D341Med (cell line): ENCODE measurements around the gene ZNF443.
A peak's percentile ranks its signal among the peaks of the same experiment; 100 is the strongest.
"Not testable (repeated sequence)": the region's sequence is repeated elsewhere in the genome, so short reads cannot be mapped to it uniquely, and the experiment has no call there.

Source experiments
- DNase-seq: peaks from one replicate; pipeline ENCODE4 v3.0.0; 2012; ENCODE audit warnings: low spot score

Gene ZNF443

DNA sequence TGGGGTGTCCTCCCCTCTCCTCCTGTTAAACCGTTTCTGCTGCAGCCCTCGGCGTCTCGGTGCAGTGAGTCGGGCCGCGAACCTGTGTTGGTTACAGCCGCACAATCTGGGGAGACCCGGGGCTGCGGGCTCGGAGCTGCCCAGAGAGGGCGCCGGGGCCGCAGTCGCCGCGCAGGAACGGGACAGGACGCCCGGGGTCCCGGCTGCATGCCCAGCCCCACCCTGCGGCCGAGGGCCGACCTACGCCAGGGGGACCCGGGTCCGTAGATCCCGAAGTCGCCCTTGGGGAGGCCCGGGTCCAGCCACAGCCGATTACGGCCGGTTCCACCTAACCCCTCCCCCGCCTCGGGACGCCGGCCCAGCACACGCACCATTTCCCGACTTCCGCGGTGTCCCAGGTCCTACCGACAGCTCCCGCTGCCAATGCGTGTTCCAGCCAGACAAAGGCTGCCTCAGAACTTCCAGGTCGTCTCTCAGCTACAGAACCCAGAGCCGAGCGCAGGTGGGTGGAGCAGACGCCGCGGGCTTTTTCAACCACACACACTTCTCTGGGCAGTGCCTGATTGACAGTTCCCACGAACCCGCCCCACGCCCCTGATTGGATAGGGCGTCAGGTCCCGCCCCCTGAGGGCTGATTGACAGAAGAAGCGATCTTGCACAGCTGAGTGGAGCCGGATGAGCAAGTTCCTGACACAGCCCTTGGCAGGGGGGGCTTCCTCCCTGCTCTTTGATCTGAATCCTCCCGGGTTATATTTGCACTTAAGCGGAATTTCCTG lies at the start of gene ZNF443:
Gene ZNF443 (minus strand): TSS at position 481 of the 776 bp plus-strand sequence. CDS start 107 bp downstream, at position 374.
- DNase-seq, result peak; percentile 90

DNA sequence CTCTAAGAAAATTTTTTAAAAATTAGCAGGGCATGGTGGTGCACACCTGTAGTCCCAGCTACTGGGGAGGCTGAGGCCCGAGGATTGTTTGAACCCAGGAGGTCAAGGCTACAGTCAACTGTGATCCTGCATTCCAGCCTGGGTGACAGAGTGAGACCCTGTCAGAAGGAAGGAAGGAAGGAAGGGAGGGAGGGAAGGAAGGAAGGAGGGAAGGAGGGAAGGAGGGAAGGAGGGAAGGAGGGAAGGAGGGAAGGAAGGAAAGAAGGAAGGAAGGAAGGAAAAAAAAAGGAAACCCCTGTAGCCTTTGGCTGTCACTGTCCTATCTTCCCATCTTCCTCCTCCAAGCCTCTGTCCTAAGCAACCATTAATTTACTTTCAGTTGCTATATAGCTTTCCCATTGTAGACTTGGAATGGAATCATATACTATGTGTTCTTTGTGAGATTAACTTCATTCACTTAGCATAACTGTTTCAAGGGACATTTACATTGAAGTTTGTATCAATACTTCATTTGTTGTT lies 45.5 kb upstream of the ZNF443 start:
- not testable (repeated sequence) for DNase-seq

DNA sequence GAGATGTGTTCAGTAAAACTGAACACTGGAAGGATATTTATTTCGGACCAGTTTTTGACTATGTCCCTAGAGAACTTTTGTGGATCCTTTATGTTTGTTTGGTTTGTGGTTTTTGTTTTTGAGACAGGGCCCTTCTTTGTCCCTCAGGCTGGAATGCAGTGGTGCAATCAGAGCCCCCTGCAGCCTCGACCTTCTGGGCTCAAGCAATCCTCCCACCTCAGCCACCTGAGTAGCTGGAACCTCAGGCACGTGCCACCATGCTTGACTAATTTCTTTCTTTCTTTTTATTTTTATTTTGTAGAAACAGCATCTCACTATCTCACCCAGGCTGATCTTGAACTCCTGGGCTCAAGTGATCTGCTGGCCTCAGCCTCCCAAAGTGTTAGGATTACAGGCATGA lies 44.8 kb upstream of the ZNF443 start:
- DNase-seq, result no peak

DNA sequence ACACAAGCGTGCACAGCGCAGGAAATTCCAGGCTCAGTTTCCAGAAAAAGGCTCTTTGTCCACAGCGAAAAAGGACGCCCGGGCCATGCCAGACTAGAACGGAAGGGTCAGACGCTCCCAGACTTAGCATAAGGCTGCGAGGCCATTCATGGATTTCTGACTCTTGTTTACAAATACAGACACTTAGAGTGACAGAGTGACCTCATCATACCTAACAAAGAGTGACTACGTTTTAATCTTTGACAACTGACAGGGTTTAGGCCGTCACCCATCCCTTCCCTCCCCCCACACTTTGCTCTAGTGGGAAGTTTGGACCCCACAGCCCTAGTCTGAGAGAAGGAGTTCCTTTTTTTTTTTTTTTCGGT lies 44.2 kb upstream of the ZNF443 start:
- DNase-seq, result no peak

DNA sequence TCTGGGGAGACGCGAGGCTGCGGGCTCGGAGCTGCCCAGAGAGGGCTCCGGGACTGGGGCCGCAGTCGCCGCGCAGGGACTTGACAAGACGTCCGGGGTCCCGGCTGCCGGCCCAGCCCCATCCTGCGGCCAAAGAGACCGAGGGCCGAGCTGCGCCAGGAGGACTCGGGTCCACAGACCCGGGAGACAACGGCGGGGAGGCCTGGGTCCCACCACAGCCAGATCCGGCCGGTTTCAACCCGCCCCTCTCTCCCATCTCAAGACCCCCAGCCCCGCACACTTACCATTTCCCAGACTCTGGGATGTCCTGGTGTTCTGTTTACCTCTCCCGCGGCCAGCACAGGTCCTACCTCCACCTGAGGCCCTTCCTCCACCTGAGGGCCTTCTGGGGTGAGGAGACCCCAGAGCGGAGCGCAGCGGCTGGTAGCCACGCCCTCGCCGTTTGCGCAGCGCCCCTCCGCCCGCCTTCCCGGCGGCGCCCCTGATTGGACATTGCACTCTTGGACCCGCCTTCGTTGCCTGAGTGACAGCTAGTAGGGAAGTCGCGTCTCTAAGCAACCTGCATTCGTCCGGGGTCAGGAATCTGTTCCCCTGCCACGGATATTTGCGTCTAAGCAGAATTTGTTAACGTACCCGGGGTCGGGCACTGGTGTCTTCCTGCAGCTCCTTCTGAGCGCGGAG lies 43.7 kb upstream of the ZNF443 start, which contains the start of gene ZNF709:
Gene ZNF709 (minus strand): TSS at position 446 of the 681 bp plus-strand sequence. CDS start 159 bp downstream, at position 287.
- DNase-seq, result peak; percentile 98

DNA sequence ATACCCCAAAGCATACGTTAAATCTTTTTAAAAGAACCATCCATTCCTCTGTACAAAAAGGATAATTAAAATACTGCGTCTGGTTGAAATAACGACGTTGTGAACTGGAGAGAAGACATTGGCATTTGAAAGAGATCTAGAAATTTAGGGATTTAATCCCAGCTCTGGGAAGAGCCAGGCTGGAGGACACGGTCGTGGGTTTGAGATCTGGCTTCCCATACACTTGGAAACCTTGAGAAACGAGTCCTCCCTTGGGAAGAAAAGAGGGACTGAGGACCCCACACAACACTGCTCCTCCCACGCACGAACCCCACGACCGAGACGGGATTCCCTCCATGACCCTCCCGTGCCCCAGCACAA lies 43.2 kb upstream of the ZNF443 start:
- DNase-seq, result no peak

DNA sequence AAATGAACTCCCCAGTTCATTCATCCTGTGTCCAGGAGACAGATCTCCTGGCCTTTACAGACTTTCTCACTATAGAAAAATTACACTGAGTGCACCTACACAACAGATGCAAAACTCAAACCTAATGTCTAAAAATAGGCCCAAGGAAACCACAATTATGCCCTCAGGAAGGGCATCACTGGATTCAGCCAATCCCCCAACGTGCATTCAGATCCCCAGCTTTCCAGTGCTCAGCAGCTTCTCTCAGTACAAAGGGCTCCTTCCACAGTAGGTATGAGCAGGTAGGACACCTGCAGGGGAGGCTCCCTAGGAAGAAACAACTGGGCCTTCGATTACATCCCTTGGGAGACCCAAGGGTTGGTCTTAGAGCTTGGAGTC lies 41.7 kb upstream of the ZNF443 start:
- DNase-seq, result no peak

DNA sequence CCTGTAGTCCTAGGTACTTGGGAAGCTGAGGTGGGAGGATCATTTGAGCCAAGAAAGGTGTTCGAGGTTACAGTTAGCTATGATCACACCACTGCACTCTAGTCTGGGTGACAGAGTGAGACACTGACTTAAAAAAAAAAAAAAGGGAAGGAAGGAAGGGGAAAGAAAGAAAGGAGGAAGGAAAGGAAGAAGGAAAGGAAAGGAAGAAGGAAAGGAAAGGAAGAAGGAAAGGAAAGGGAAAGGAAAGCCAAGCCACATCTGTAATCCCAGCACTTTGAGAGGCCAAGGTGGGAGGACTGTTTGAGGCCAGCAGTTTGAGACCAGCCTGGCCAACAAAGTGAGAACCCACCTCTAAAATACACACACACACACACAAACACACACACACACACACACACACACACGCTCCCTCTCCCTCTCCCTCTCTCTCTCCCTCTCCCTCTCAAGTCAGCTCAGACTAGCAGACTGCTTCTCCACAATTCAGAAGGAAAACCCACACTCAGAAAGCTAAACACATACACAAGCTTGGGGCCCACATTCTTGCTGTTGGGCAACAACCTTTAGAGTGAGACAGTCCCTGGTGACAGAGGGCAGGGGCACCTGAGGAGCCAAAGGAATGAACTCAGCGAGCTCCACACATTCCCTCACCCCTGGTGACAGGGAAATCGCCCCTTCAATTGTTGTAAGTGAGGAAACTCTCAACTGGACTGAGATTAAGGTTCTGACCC lies 41.1 kb upstream of the ZNF443 start:
- DNase-seq, result no peak

DNA sequence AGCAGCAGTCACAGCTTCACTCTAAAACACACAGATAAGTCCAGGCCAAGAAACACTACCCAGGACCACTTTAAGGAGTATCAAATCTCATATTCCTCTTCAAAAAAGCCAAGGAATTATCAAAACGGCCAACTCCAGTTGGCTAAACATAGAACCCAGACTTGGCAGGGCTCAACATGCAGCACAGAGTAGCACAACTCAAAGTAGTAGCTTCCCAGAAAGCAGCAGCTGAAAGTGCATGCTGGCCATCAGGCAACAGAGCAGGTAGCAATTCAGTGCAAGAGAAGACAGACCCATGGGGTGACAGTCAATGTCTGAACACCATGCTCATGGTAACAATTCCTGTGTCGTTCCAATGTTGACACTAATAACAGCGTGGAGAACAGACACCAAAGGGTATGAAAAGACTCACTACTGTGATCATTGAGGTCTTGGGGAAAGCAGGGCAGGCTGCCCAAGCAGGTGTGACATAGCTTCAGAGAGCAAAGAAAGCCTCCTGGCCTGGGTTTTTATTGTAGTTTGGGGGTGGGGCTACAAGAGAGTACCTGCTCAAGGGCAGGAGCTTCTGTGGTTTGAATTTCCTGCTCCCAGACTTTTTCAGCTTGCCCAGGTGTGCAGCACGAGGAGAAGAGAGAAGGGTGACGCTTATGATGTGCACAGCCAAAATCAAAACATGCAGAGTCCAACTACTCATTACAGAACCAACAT lies 37.6 kb upstream of the ZNF443 start:
- DNase-seq, result no peak

DNA sequence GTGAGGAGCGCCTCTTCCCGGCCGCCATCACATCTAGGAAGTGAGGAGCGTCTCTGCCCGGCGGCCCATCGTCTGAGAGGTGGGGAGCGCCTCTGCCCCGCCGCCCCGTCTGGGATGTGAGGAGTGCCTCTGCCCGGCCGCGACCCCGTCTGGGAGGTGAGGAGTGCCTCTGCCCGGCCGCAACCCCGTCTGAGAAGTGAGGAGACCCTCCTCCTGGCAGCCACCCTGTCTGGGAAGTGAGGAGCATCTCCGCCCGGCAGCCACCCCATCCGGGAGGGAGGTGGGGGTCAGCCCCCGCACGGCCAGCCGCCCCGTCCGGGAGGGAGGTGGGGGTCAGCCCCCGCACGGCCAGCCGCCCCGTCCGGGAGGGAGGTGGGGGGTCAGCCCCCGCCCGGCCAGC lies 26.8 kb upstream of the ZNF443 start:
- not testable (repeated sequence) for DNase-seq

DNA sequence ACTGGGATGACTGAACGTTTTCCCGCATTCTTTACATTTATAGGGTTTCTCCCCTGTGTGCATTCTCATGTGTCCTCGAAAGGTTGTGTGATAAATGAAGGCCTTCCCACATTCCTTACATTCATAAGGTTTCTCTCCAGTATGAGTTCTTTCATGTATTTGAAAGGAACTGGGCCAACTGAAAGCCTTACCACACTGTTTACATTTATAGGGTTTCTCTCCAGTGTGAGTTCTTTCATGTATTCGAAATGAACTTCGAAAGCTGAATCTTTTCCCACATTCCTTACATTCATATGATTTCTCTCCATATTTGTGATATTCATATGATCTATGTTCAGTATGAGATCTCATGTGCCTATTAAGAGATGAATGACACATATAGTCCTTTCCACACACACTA lies 24.4 kb upstream of the ZNF443 start:
- no peak for DNase-seq

DNA sequence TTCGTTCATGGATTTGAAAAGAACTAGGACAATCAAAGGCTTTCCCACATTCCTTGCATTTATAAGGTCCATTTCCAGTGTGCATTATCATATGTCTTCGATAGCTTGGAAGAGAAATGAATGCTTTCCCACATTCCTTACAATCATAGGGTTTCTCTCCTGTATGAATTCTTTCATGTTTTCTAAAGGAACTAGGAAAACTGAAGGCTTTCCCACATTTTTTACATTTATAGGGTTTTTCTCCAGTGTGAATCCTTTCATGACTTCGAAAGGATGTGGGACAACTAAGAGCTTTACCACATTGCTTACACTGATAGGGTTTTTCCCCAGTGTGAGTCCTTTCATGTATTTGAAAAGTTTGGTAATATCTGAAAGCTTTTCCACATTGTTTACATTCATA lies 23.9 kb upstream of the ZNF443 start:
- DNase-seq, result no peak

DNA sequence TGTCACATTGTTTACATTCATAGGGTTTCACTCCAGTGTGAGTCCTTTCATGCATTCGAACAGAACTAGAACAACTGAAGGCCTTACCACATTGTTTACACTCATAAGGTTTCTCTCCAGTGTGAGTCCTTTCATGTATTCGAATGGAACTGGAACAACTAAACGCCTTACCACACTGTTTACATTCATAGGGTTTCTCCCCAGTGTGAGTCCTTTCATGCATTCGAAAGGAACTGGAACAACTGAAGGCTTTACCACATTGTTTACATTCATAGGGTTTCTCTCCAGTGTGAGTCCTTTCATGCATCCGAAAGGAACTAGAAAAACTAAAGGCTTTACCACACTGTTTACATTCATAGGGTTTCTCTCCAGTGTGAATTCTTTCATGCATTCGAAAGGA lies 23.3 kb upstream of the ZNF443 start:
- not testable (repeated sequence) for DNase-seq

DNA sequence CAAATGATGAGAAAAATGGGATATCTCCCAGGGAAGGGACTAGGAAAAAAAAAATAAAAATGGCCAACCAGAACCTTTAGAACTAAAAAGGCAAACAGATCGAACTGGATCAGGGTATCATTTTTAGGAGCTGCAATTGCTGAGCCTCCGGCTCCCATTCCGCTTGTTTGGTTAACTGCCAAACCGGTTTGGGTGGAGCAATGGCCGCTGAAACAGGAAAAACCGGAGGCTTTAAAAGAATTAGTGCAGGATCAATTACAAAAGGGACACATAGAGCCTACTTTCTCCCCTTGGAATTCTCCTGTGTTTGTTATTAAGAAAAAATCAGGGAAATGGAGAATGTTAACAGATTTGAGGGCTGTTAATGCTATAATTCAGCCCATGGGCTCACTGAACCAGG lies 12.7 kb upstream of the ZNF443 start:
- no peak for DNase-seq

DNA sequence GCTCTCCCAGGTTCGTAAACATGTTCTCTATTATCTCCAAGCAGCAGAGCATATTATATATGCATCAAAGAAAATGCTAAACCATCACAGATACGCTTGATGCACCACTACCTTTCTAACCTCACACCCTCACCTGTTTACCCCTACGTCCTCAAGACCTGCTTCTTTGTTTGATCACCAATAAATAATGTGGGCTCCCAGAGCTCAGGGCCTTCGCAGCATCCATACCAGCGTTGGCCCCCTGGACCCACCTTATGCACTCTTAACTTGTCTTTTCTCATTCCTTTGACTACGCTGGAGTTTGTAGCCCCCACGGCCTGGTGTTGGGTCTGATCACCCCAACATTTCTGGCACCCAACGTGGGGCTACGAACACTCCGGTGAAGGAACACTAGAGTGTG lies 10.0 kb upstream of the ZNF443 start:
- DNase-seq, result no peak

DNA sequence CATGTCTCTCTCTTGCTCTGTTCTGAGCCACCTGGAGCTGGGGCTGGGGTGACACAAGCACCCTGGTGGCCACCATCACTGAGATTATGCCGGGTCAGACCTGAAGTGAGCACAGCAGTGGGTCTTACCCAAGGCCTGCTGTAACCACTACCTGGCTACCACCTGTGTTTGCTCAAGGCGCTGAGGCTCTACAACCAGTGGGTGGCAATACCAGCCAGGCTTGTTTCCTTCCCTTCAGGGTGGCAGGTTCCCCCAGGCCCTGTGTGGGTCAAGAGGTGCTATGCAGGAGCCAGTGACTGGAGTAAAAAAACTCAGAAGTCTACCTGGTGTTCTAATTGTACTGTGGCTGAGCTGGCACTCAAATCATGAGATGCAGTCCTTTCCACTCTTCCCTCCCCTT lies 8.0 kb upstream of the ZNF443 start:
- DNase-seq, result no peak

DNA sequence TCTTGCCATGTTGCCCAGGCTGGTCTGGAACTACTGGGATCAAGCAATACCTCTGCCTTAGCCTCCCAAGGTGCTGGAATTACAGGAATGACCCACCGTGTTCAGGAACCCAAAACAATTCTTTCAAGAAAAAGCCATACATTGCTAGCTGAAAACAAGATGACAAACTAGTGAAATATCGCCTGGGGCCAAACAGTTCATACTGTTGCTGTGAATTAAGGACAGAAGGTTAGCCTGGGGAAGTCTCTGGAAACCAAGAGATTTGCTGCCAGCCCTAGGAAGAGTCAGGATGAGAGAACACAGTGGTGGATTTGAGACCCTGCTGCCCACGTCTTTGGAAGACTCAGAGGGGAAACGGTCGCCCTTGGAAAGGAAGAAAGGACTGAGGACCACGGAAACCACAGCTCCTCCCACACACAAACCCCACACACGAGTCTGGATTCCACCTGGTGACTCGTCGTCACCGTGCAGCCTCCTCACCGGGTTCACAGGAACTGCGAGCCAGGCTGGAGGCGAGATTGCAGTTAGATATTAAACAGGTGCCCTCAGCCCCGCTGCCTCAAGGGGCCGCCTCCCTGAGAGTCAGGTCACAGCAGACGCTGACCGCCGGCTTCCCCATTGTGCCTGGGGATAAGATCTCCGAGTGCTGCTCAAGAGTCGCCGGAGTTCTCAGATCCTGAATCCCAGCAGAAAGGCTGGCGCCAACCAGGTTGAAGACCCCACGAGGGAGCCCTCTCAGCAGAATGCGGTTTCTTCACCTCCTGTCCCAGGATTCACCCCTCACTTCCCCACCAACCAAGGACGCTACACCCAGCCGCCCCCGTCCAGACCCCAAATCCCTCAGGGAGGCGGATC lies 908 bp downstream of the ZNF443 start:
- DNase-seq, result peak; percentile 41

DNA sequence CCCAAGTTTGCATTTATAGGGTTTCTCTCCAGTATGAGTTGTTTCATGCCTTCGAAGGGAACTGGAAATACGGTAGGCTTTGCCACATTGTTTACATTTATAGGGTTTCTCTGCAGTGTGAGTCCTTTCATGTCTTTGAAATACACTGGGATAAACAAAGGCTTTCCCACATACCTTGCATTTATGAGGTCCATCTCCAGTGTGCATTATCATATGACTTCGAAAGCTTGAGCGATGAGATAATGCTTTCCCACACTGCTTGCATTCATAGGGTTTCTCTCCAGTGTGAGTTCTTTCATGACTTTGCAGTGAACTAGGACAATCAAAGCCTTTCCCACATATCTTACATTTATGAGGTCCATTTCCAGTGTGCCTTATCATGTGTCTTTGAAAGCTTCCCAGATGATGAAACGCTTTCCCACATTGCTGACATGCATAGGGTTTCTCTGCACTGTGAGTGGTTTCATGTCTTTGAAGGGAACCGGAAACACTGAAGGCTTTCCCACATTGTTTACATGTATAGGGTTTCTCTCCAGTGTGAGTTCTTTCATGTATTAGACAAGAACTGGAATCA lies 10.0 kb downstream of the ZNF443 start:
- DNase-seq, result not testable (repeated sequence)

DNA sequence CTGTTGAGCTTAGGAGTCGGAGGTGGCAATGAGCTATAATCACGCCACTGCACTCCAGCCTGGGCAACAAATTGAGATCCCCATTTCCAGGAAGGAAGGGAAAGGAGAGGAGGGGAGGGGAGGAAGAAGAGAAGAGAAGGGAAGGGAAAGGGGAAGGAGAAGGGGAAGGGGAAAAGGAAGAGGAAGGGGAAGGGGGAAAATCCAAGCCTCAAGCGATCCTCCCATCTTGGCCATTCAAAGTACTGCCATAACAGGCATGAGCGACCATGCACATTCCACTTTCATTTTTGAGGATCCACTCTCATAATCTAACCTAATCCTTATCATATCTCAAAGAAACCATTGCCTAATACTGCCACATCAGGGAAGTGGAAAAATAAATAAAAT lies 14.9 kb downstream of the ZNF443 start:
- no peak for DNase-seq

DNA sequence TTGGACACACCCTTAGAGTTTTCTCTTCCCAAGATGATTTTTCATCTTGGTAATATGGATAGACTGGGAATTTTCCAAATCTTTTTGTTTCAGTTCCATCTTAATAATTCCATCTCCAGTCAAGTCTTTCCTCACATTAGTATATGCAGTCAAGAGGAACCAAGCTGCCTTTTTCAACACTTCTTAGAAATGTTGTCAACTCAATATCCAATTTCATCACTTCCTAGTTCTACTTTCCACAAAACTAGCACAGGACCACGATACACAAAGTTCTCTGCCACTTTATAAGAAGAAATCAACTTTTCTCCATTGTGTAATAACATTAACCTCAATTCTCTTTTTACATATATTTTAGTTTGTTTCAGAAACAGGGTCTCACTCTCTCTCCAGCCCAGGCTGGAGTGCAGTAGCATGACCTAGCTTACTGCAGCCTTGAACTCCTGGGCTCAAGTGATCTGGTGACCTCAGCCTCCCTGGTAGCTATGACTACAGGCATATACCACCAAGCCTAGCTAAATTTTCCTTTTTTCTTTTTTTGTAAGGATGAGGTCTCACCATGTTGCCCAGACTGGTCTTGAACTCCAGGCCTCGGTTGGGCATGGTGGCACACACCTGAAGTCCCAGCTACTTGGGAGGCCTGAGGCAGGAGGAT lies 15.5 kb downstream of the ZNF443 start:
- no peak for DNase-seq
